HepG2 (cell line): ENCODE data around the gene TMEM129. TPM values are rescaled to one million over a fixed set of nuclear protein-coding genes. Genes with fewer than 3 reads are reported as not detected.
A peak's percentile ranks its signal among the peaks of the same experiment; 100 is the strongest.

Source experiments
- AKAP8 ChIP-seq: sonication (generic); formaldehyde crosslinking; IDR thresholded peaks from 2 replicates; pipeline ENCODE4 v1.5.1; 2020; ENCODE audit warnings: mild to moderate bottlenecking, missing genetic modification reagents
- GATAD1 ChIP-seq: IDR thresholded peaks from 2 replicates; pipeline ENCODE4 v1.6.1; 2016; ENCODE audit warnings: missing genetic modification reagents, missing compliant biosample characterization
- GATAD2A ChIP-seq: IDR thresholded peaks from 2 replicates; pipeline ENCODE4 v1.6.1; 2016
- HNRNPH1 ChIP-seq: fragments of 200-400 bp; formaldehyde crosslinking; optimal IDR thresholded peaks from 2 replicates; pipeline ENCODE3; 2017; ENCODE audit warnings: mild to moderate bottlenecking, low read depth, low read length
- MEF2D ChIP-seq: sonication (generic); formaldehyde crosslinking; IDR thresholded peaks from 2 replicates; pipeline ENCODE4 v1.5.1; 2020; ENCODE audit warnings: mild to moderate bottlenecking, missing genetic modification reagents
- PHF5A ChIP-seq: IDR thresholded peaks from one replicate; pipeline ENCODE4 v1.6.1; 2018; ENCODE audit warnings: low read depth, missing genetic modification reagents; ENCODE audit not compliant: unreplicated experiment
- SATB2 ChIP-seq: sonication (generic); formaldehyde crosslinking; IDR thresholded peaks from 2 replicates; pipeline ENCODE4 v1.5.0; 2020; ENCODE audit warnings: missing genetic modification reagents
- SNAI1 ChIP-seq: sonication (generic); formaldehyde crosslinking; IDR thresholded peaks from 2 replicates; pipeline ENCODE4 v1.5.0; 2020; ENCODE audit warnings: mild to moderate bottlenecking, missing genetic modification reagents, borderline replicate concordance
- SSRP1 ChIP-seq: IDR thresholded peaks from 2 replicates; pipeline ENCODE4 v1.6.1; 2016; ENCODE audit warnings: control low read depth
- TRIM24 ChIP-seq: sonication (generic); formaldehyde crosslinking; IDR thresholded peaks from 2 replicates; pipeline ENCODE4 v1.8.0; 2022; ENCODE audit warnings: mild to moderate bottlenecking, missing genetic modification reagents
- YEATS4 ChIP-seq: sonication (generic); formaldehyde crosslinking; IDR thresholded peaks from 2 replicates; pipeline ENCODE4 v1.4.0; 2020; ENCODE audit warnings: missing genetic modification reagents, borderline replicate concordance
- ZFP36L1 ChIP-seq: sonication (generic); formaldehyde crosslinking; IDR thresholded peaks from 2 replicates; pipeline ENCODE4 v1.8.0; 2022; ENCODE audit warnings: mild to moderate bottlenecking, missing genetic modification reagents, moderate library complexity
- ZNF136 ChIP-seq: sonication (generic); formaldehyde crosslinking; IDR thresholded peaks from 2 replicates; pipeline ENCODE4 v1.8.1; 2022; ENCODE audit warnings: low read depth, mild to moderate bottlenecking, moderate library complexity, missing genetic modification reagents
- ZNF432 ChIP-seq: sonication (generic); formaldehyde crosslinking; IDR thresholded peaks from 2 replicates; pipeline ENCODE4 v1.5.0; 2020; ENCODE audit warnings: missing genetic modification reagents, mild to moderate bottlenecking, borderline replicate concordance
- ZNF672 ChIP-seq: sonication (generic); formaldehyde crosslinking; IDR thresholded peaks from 2 replicates; pipeline ENCODE4 v1.8.1; 2022; ENCODE audit warnings: missing genetic modification reagents
- polyA plus RNA-seq, 8 experiments: library from polyadenylated mRNA; depleted of rRNA in 3 of 8; stranded (reverse) in 7 of 8; unstranded in 1 of 8; fragments of >200 nt; fragmentation: Illumina TruSeq in 4 of 8; extraction: Trizol in 4 of 8; gene quantifications; 2 replicates each; pipeline versions ENCODE4 v1.2.1 to v1.2.3, GENCODE V29; 2011 to 2016; ENCODE audit warnings: low read depth in 4 of 8, missing spikeins in 1 of 8, mixed read lengths in 1 of 8; ENCODE audit not compliant: insufficient read depth in 1 of 8
- total RNA-seq, 5 experiments: library from RNA; depleted of rRNA; stranded (reverse); fragments of >200 nt; fragmentation: Illumina TruSeq; extraction: Trizol; gene quantifications; 2 replicates each; pipeline ENCODE4 v1.2.3, GENCODE V29; 2016; ENCODE audit warnings: low read depth in 1 of 5
- TF ChIP-seq, protein P1 (sequence below): sonication (generic); formaldehyde crosslinking; IDR thresholded peaks from 2 replicates; pipeline ENCODE4 v1.8.1; 2023; ENCODE audit warnings: mild to moderate bottlenecking, moderate library complexity, missing genetic modification reagents
- TF ChIP-seq, protein P2 (sequence below): sonication (generic); formaldehyde crosslinking; IDR thresholded peaks from 2 replicates; pipeline ENCODE4 v1.4.0; 2020; ENCODE audit warnings: mild to moderate bottlenecking, missing genetic modification reagents
- TF ChIP-seq, protein P3 (sequence below): conservative IDR thresholded peaks from 2 replicates; pipeline ENCODE4 v1.6.1; 2018; ENCODE audit warnings: missing genetic modification reagents
- TF ChIP-seq, protein P4 (sequence below): sonication (generic); formaldehyde crosslinking; IDR thresholded peaks from 2 replicates; pipeline ENCODE4 v1.4.0; 2020; ENCODE audit warnings: missing genetic modification reagents
- TF ChIP-seq, protein P5 (sequence below): sonication (generic); formaldehyde crosslinking; IDR thresholded peaks from 2 replicates; pipeline ENCODE4 v1.4.0; 2020; ENCODE audit warnings: missing genetic modification reagents
- TF ChIP-seq, protein P6 (sequence below): sonication (generic); formaldehyde crosslinking; IDR thresholded peaks from 2 replicates; pipeline ENCODE4 v1.5.0; 2020; ENCODE audit warnings: missing genetic modification reagents, mild to moderate bottlenecking, borderline replicate concordance

Gene TMEM129
- total and polyA plus RNA-seq, 2 of the 13 experiments (the other 11 are each of a cell fraction or from before 2014, with no cell fraction given): 19.0 to 25.8 TPM

DNA sequence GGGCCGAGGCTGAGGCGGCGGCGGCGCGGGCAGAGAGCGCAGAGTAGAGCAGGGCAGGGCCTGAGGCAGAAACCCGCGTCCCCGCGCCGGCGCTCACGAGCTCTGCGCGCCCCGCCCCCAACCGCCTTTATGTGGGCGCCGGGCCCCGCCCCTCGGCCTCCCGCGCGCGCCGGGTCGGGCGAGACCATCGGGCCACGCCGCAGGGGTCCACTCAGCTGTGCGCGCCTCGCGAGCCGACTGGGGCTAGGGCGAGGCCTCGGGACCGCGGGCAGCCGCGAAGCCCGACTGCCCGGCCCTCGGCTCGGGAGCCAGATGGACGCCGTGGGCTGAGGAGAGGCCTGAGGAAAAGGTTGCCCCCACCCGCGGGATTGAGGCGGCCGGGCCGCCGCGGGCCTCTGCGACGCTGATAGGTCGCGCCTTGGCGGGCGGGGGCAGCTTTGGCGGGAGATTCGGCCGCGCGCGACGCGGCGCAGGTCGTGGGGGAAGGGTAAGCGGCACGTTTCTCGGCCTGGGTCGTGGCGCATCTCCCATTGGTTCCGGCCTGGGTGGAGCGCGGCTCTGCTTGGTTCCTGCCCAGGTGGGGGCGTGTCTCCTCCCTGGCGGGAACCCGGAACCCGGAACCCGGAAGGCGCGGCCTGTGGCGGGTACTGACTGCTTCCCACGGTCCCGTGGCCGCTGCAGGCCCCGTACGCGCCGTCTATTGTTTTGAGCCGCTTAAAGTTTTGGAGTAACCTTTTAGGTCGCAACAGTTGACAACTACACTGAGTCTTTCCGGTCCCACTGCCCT, 8.7 kb downstream of the TMEM129 start, which contains the start of gene SLBP (continued):
- peak; percentile 92 for TF ChIP-seq YEATS4
- TF ChIP-seq, protein P1, sequence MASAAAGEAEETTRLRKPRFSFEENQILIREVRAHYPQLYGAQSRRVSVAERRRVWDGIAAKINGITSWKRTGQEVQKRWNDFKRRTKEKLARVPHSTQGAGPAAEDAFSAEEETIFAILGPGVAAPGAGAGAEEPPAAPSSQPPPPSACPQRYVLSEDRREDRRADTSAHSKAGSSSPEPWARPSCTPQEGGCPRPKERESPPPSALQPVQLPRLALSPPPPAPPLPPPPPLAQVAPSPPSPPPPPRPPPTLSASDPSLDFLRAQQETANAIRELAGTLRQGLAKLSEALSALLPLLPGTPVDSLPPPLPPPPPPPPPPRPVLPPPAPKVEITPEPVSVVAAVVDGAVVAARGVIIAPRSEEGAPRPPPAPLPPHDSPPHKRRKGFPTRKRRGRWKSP (CRISPR knock-in tag): peak; percentile 95
- peak; percentile 74 for TF ChIP-seq GATAD1
- peak; percentile 84 for TF ChIP-seq TRIM24 (CRISPR knock-in tag)
- TF ChIP-seq, protein P2, sequence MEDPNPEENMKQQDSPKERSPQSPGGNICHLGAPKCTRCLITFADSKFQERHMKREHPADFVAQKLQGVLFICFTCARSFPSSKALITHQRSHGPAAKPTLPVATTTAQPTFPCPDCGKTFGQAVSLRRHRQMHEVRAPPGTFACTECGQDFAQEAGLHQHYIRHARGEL (CRISPR knock-in tag): no peak; the same call in 1 of the 2 replicates
- peak; percentile 97 for TF ChIP-seq SATB2
- 0 out of 2 replicates have a peak, but pooled peaks have one; percentile 50 for TF ChIP-seq ZNF672 (CRISPR knock-in tag)
- TF ChIP-seq HNRNPH1: no peak
- peak; percentile 54; the same call in 1 of the 2 replicates for TF ChIP-seq AKAP8 (CRISPR knock-in tag)
- TF ChIP-seq, protein P3, sequence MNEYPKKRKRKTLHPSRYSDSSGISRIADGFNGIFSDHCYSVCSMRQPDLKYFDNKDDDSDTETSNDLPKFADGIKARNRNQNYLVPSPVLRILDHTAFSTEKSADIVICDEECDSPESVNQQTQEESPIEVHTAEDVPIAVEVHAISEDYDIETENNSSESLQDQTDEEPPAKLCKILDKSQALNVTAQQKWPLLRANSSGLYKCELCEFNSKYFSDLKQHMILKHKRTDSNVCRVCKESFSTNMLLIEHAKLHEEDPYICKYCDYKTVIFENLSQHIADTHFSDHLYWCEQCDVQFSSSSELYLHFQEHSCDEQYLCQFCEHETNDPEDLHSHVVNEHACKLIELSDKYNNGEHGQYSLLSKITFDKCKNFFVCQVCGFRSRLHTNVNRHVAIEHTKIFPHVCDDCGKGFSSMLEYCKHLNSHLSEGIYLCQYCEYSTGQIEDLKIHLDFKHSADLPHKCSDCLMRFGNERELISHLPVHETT (CRISPR knock-in tag): peak; percentile 81; the same call in 1 of the 2 replicates
- peak; percentile 49 for TF ChIP-seq GATAD2A
- TF ChIP-seq, protein P4, sequence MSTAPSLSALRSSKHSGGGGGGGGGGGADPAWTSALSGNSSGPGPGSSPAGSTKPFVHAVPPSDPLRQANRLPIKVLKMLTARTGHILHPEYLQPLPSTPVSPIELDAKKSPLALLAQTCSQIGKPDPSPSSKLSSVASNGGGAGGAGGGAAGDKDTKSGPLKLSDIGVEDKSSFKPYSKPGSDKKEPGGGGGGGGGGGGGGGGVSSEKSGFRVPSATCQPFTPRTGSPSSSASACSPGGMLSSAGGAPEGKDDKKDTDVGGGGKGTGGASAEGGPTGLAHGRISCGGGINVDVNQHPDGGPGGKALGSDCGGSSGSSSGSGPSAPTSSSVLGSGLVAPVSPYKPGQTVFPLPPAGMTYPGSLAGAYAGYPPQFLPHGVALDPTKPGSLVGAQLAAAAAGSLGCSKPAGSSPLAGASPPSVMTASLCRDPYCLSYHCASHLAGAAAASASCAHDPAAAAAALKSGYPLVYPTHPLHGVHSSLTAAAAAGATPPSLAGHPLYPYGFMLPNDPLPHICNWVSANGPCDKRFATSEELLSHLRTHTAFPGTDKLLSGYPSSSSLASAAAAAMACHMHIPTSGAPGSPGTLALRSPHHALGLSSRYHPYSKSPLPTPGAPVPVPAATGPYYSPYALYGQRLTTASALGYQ: peak; percentile 83
- TF ChIP-seq ZFP36L1 (CRISPR knock-in tag): peak; percentile 99
- TF ChIP-seq SNAI1 (CRISPR knock-in tag): peak; percentile 92
- TF ChIP-seq MEF2D: peak; percentile 64; the same call in 1 of the 2 replicates
- TF ChIP-seq PHF5A (CRISPR knock-in tag): no peak
- TF ChIP-seq SSRP1: no peak
- TF ChIP-seq, protein P5, sequence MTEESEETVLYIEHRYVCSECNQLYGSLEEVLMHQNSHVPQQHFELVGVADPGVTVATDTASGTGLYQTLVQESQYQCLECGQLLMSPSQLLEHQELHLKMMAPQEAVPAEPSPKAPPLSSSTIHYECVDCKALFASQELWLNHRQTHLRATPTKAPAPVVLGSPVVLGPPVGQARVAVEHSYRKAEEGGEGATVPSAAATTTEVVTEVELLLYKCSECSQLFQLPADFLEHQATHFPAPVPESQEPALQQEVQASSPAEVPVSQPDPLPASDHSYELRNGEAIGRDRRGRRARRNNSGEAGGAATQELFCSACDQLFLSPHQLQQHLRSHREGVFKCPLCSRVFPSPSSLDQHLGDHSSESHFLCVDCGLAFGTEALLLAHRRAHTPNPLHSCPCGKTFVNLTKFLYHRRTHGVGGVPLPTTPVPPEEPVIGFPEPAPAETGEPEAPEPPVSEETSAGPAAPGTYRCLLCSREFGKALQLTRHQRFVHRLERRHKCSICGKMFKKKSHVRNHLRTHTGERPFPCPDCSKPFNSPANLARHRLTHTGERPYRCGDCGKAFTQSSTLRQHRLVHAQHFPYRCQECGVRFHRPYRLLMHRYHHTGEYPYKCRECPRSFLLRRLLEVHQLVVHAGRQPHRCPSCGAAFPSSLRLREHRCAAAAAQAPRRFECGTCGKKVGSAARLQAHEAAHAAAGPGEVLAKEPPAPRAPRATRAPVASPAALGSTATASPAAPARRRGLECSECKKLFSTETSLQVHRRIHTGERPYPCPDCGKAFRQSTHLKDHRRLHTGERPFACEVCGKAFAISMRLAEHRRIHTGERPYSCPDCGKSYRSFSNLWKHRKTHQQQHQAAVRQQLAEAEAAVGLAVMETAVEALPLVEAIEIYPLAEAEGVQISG (CRISPR knock-in tag): peak; percentile 89
- TF ChIP-seq, protein P6, sequence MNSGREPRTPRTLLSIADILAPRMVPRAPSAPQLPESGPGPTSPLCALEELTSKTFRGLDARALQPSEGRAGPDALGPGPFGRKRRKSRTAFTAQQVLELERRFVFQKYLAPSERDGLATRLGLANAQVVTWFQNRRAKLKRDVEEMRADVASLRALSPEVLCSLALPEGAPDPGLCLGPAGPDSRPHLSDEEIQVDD (CRISPR knock-in tag): peak; percentile 93; the same call in 1 of the 2 replicates
- 0 out of 2 replicates have a peak, but pooled peaks have one; percentile 47 for TF ChIP-seq ZNF136
- TF ChIP-seq ZNF432 (CRISPR knock-in tag): no peak
